MM.1S (cell line): ENCODE data around the gene SH2B2.

Source experiments
- CTCF ChIP-seq: fragments of 300-600 bp; sonication (generic); IDR thresholded peaks from 2 replicates; pipeline ENCODE4 v1.5.1; 2016; ENCODE audit warnings: antibody characterized with exemption, low read length, mixed read lengths
- EZH2 ChIP-seq: fragments of 300-600 bp; sonication (generic); optimal IDR thresholded peaks from 2 replicates; pipeline ENCODE3; 2017; ENCODE audit warnings: low read depth, mild to moderate bottlenecking, antibody characterized with exemption, low read length, mixed read lengths
- EZH2phosphoT487 ChIP-seq: fragments of 300-600 bp; sonication (generic); IDR thresholded peaks from 2 replicates; pipeline ENCODE4 v1.6.1; 2018; ENCODE audit warnings: antibody characterized with exemption, low read length

- TF ChIP-seq CTCF (no peak), EZH2 (no peak), EZH2phosphoT487 (no peak)
Observed at GRCh38 chr7:102280521-102280920, 6.1 kb upstream of the SH2B2 start.
